ENCODE measurements around the gene ADAMTS7.
"Not testable (repeated sequence)": the region's sequence is repeated elsewhere in the genome, so short reads cannot be mapped to it uniquely, and the experiment has no call there.

ADAMTS7 gene

DNA sequence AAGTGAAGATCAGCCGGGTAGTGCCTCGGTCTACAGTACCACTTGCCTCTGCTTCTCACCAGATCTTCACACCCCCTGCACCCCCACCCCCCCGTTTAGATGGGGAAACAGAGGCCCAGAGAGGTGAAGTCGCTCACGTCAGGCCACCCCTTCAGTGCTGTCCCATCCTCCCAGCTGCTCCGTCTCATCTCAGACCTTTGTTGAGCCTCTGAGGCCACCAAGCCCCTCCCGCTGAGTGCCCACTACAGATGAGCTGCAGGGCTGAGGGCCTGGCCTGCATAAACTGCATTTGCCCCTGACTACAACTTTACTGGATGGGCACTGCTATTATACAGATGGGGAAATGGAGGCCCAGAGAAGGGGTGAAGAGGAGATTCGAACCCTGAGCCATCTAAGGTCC, 35.8 kb downstream of the ADAMTS7 start:
- no peaks in the 10 kb centered on the region for H4K20me1 ChIP-seq (ENCODE audit: insufficient read depth, low read length)
- H3K27ac ChIP-seq (ENCODE audit: low read length) = no peak overlapping the region
- no peaks in the 10 kb centered on the region for H3K36me3 ChIP-seq (ENCODE audit: insufficient read depth, low read length)
- H2AFZ ChIP-seq (ENCODE audit: low read depth, low read length) = no peak overlapping the region
- TF ChIP-seq EZH2 (IDR thresholded peaks at IDR 0.05; ENCODE audit: borderline replicate concordance, low read depth, low read length, severe bottlenecking) = no peak
- no peaks in the 10 kb centered on the region for H3K9me3 ChIP-seq (ENCODE audit: insufficient read depth, low read length, severe bottlenecking)
- H3K4me1 ChIP-seq (ENCODE audit: insufficient read depth, low read length) = no peaks in the 10 kb centered on the region
- H3K9ac ChIP-seq (ENCODE audit: low read depth, low read length) = no peak overlapping the region
- ATAC-seq (ENCODE audit: insufficient read depth, low read depth) (no peak), DNase-seq (no peak)
- no peak overlapping the region for H3K4me3 ChIP-seq (ENCODE audit: low read depth in 1 of 2, low read length in 2 of 2)
- H3K27me3 ChIP-seq (ENCODE audit: insufficient read depth, low read length, poor library complexity) = no peaks in the 10 kb centered on the region
- H3K79me2 ChIP-seq (ENCODE audit: insufficient read depth, low read length) = no peaks in the 10 kb centered on the region
- no peak overlapping the region for H3K4me2 ChIP-seq (ENCODE audit: insufficient read depth, low read length)

DNA sequence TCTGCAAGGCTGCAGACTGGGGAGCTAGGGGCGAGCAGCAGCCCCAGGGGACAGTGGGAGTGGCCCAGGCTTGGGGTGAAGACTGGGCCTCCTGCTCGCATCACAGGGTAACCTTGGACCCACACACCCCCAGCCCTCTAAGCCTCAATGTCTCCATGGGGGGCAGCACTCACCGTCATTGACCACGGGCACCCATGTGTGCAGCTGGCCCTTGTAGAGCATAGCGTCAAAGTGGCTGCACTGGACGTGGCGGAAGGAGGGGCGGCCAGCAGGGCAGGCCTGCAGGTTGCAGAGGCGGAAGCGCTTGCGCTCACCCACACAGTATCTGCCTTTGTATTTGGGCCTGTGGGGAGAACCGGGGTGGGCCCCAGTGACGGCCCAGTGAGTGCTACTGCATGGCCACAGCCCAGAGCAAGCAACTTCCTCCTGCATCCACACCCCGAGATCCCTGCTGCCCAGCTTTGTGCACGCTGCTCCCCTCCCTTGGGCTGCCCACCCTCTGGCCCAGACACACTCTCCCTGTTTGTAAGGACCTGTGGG, 36.7 kb downstream of the ADAMTS7 start:
- not testable (repeated sequence) for H3K9ac ChIP-seq (ENCODE audit: low read depth, low read length); ATAC-seq (ENCODE audit: insufficient read depth, low read depth); H3K9me3 ChIP-seq (ENCODE audit: insufficient read depth, low read length, severe bottlenecking); H3K79me2 ChIP-seq (ENCODE audit: insufficient read depth, low read length); H3K4me3 ChIP-seq (ENCODE audit: low read depth in 1 of 2, low read length in 2 of 2); H3K4me2 ChIP-seq (ENCODE audit: insufficient read depth, low read length); H3K4me1 ChIP-seq (ENCODE audit: insufficient read depth, low read length); H3K36me3 ChIP-seq (ENCODE audit: insufficient read depth, low read length); H3K27ac ChIP-seq (ENCODE audit: low read length); H4K20me1 ChIP-seq (ENCODE audit: insufficient read depth, low read length); DNase-seq; H2AFZ ChIP-seq (ENCODE audit: low read depth, low read length); H3K27me3 ChIP-seq (ENCODE audit: insufficient read depth, low read length, poor library complexity)

DNA sequence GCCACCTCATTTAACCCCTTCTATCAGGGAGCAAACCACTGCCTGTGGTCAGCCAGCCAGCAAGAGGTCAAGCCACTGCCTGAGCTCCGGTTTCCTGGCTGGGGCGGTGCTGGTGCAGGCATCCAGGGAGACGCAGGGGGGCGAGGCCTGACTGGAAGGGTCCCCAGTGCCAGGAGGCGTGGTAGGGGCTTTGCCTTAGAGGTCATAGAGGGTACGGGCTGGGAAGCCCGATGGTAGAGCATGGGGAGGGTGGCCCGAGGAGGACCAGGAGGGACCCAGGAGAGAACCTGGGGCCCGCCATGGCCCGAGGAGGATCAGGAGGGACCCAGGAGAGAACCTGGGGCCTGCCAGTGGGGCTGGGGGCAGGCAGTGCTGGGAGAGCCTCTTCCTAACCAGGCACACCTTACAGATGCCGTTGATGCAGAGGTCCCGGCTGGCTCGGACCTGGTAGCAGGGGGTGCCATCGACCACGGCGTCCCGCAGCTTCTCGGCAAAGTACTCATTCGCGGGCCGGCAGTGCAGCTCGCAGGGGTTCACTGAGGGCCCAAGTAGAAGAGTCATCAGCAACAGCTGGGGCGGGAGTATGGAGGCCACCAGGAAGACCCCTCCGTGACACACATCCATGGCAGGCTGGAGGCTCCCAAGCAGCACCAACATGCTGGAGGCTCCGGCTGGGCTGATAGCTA, 37.4 kb downstream of the ADAMTS7 start:
- not testable (repeated sequence) for H2AFZ ChIP-seq (ENCODE audit: low read depth, low read length); DNase-seq; H3K4me2 ChIP-seq (ENCODE audit: insufficient read depth, low read length); H3K9me3 ChIP-seq (ENCODE audit: insufficient read depth, low read length, severe bottlenecking); H3K9ac ChIP-seq (ENCODE audit: low read depth, low read length); H3K4me3 ChIP-seq (ENCODE audit: low read depth in 1 of 2, low read length in 2 of 2); H3K36me3 ChIP-seq (ENCODE audit: insufficient read depth, low read length); H3K4me1 ChIP-seq (ENCODE audit: insufficient read depth, low read length); ATAC-seq (ENCODE audit: insufficient read depth, low read depth); H4K20me1 ChIP-seq (ENCODE audit: insufficient read depth, low read length); H3K27ac ChIP-seq (ENCODE audit: low read length); H3K27me3 ChIP-seq (ENCODE audit: insufficient read depth, low read length, poor library complexity); H3K79me2 ChIP-seq (ENCODE audit: insufficient read depth, low read length)

DNA sequence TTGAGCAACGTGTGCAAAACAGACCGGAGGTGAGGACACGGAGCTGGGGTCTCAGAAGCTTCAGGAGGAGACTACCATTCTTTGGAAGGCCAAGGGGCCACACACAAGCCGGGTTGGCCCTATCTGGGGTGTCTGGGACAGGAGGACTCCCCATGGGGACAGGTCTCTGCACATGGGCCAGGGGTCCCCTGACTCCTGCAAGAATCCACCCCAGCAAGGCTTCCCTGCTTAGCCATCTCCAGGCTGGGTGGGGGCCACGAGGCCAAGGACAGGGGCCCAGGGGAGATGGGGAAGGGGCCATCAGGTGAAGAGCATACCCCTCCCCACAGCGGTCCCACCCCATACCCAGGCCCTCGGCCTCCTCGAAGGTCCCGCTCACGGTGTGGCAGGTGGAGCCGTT, 38.5 kb downstream of the ADAMTS7 start:
- Histone ChIP-seq H3K27me3 (ENCODE audit: insufficient read depth, low read length, poor library complexity) (no peaks in the 10 kb centered on the region), H3K9me3 (ENCODE audit: insufficient read depth, low read length, severe bottlenecking) (no peaks in the 10 kb centered on the region), H2AFZ (ENCODE audit: low read depth, low read length) (no peak overlapping the region), H3K36me3 (ENCODE audit: insufficient read depth, low read length) (no peaks in the 10 kb centered on the region), H3K4me3 (ENCODE audit: low read depth in 1 of 2, low read length in 2 of 2) (no peak overlapping the region), H3K9ac (ENCODE audit: low read depth, low read length) (no peak overlapping the region), H3K4me1 (ENCODE audit: insufficient read depth, low read length) (no peaks in the 10 kb centered on the region), H4K20me1 (ENCODE audit: insufficient read depth, low read length) (no peaks in the 10 kb centered on the region), H3K4me2 (ENCODE audit: insufficient read depth, low read length) (no peak overlapping the region), H3K27ac (ENCODE audit: low read length) (no peak overlapping the region), H3K79me2 (ENCODE audit: insufficient read depth, low read length) (no peaks in the 10 kb centered on the region)
- DNase-seq = no peak
- ATAC-seq (ENCODE audit: insufficient read depth, low read depth) = no peak
- TF ChIP-seq EZH2 (IDR thresholded peaks at IDR 0.05; ENCODE audit: borderline replicate concordance, low read depth, low read length, severe bottlenecking) = no peak
- TF ChIP-seq, protein P1, sequence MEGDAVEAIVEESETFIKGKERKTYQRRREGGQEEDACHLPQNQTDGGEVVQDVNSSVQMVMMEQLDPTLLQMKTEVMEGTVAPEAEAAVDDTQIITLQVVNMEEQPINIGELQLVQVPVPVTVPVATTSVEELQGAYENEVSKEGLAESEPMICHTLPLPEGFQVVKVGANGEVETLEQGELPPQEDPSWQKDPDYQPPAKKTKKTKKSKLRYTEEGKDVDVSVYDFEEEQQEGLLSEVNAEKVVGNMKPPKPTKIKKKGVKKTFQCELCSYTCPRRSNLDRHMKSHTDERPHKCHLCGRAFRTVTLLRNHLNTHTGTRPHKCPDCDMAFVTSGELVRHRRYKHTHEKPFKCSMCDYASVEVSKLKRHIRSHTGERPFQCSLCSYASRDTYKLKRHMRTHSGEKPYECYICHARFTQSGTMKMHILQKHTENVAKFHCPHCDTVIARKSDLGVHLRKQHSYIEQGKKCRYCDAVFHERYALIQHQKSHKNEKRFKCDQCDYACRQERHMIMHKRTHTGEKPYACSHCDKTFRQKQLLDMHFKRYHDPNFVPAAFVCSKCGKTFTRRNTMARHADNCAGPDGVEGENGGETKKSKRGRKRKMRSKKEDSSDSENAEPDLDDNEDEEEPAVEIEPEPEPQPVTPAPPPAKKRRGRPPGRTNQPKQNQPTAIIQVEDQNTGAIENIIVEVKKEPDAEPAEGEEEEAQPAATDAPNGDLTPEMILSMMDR (IDR thresholded peaks at IDR 0.05; ENCODE audit: borderline replicate concordance, extremely low read depth, low read length, poor library complexity, severe bottlenecking) = no peak

DNA sequence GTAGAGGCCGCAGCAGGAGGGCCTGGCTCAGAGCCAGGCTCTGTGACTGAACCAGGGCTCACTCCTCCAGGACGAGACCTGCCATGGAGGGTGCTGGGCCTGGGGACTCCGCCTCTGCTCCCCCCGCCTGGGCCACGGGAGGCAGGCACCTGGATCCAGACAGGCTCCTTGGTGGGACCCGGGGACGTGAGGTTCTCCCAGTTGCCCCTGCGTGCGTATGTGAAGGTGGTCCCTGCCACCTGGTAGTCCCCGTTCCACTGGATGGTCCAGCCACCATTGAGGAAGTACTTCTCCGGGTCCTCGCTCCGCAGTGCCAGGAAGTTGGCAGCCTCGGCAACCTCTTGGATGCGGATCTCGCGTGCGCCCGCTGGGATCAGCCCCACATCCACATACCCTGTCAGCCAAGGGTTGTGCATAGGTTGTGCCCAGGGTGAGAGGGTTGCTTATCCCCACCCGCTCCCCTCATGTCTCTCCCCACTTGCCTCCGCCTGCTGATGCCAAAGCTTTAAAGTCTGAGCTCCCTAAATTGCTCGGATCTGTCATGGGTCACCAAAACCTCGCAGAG, 39.7 kb downstream of the ADAMTS7 start:
- not testable (repeated sequence) for H3K4me1 ChIP-seq (ENCODE audit: insufficient read depth, low read length); H3K27ac ChIP-seq (ENCODE audit: low read length); H4K20me1 ChIP-seq (ENCODE audit: insufficient read depth, low read length); H3K9me3 ChIP-seq (ENCODE audit: insufficient read depth, low read length, severe bottlenecking); ATAC-seq (ENCODE audit: insufficient read depth, low read depth); H3K4me3 ChIP-seq (ENCODE audit: low read depth in 1 of 2, low read length in 2 of 2); H3K9ac ChIP-seq (ENCODE audit: low read depth, low read length); DNase-seq; H3K4me2 ChIP-seq (ENCODE audit: insufficient read depth, low read length); H3K36me3 ChIP-seq (ENCODE audit: insufficient read depth, low read length); H2AFZ ChIP-seq (ENCODE audit: low read depth, low read length); H3K79me2 ChIP-seq (ENCODE audit: insufficient read depth, low read length); H3K27me3 ChIP-seq (ENCODE audit: insufficient read depth, low read length, poor library complexity)

DNA sequence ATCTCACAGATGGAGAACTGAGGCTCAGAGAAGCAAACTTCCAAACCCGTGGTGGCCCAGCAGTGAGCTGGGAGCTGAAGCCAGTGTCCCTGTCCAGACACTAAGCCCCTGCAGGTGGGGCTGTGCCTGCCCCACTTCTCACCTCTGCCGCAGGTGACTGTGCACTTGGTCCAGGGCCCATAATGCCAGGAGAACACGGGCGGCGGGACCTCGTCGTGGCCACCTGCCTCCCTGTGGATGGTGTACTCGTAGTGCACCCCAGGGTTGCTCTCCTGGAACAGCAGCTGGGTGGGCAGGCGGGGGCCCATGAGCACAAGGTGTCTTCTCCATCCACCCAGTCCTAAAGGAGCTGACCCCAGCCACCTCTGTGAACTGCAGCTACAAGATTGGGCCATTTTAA, 40.2 kb downstream of the ADAMTS7 start:
- not testable (repeated sequence) for H3K9ac ChIP-seq (ENCODE audit: low read depth, low read length); H3K4me3 ChIP-seq (ENCODE audit: low read depth in 1 of 2, low read length in 2 of 2); ATAC-seq (ENCODE audit: insufficient read depth, low read depth); H3K79me2 ChIP-seq (ENCODE audit: insufficient read depth, low read length); H3K4me1 ChIP-seq (ENCODE audit: insufficient read depth, low read length); H4K20me1 ChIP-seq (ENCODE audit: insufficient read depth, low read length); H3K9me3 ChIP-seq (ENCODE audit: insufficient read depth, low read length, severe bottlenecking); H3K4me2 ChIP-seq (ENCODE audit: insufficient read depth, low read length); DNase-seq; H3K36me3 ChIP-seq (ENCODE audit: insufficient read depth, low read length); H2AFZ ChIP-seq (ENCODE audit: low read depth, low read length); H3K27me3 ChIP-seq (ENCODE audit: insufficient read depth, low read length, poor library complexity); H3K27ac ChIP-seq (ENCODE audit: low read length)

DNA sequence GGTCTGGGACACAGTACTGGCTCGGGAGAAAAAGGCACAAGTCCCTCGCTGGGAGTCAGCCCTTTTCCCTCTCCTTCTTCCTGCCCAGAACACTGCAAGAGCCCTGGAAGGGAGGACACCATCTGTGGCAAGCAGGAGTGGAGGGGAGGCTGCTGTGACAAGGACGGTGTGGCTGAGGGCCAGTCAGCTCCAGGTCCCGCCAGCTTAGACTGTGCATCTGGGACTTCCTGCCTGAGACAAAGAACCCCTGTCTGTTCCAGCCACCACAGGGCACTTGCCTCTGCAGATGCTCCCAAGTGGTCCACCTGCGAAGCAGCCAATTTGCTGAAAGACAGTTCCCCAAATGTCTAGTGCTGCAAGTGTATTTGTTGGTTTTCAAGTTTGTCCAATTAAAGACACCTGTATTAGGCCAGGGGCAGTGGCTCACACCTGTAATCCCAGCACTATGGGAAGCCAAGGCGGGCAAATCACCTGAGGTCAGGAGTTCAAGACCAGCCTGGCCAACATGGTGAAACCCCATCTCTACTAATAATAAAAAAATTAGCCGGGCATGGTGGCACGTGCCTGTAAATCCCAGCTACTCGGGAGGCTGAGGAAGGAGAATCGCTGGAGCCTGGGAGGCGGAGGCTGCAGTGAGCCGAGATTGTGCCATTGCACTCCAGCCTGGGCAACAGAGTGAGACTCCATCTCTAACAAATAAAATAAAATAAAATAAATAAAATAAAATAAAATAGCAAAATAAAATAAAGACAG, 41.6 kb downstream of the ADAMTS7 start:
- H3K4me2 ChIP-seq (ENCODE audit: insufficient read depth, low read length); H4K20me1 ChIP-seq (ENCODE audit: insufficient read depth, low read length); H3K36me3 ChIP-seq (ENCODE audit: insufficient read depth, low read length); H3K4me3 ChIP-seq (ENCODE audit: low read depth in 1 of 2, low read length in 2 of 2); H2AFZ ChIP-seq (ENCODE audit: low read depth, low read length); H3K27ac ChIP-seq (ENCODE audit: low read length); H3K27me3 ChIP-seq (ENCODE audit: insufficient read depth, low read length, poor library complexity); H3K9me3 ChIP-seq (ENCODE audit: insufficient read depth, low read length, severe bottlenecking); H3K79me2 ChIP-seq (ENCODE audit: insufficient read depth, low read length); H3K9ac ChIP-seq (ENCODE audit: low read depth, low read length); DNase-seq; H3K4me1 ChIP-seq (ENCODE audit: insufficient read depth, low read length): not testable (repeated sequence)
- 0 out of 3 replicates have a peak, but pooled peaks have one; percentile 39 for ATAC-seq (ENCODE audit: insufficient read depth, low read depth)
